ENCODE measurements around the gene TP53TG3B.
"Not testable (repeated sequence)": the region's sequence is repeated elsewhere in the genome, so short reads cannot be mapped to it uniquely, and the experiment has no call there.

DNA sequence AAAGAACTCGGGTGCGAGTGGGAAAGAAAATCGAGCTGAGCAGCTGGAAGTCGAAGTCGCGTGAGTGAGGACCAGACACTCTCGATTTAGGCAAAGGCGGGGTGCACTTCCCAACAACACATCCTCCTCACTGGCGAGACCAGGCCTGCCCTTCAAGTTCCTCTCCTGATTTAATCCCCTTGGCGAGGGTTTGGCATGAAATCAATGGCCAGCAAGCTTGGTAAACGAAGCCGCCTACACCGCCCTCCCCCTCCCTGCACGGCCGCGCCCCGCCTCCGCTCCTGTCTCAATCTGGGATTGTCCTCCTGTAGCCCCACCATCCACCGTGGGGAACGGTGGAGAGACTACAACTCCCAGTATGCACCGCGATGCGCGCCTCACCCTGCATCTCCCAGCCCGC is at the start of gene TP53TG3B:
- TF ChIP-seq, protein P1, sequence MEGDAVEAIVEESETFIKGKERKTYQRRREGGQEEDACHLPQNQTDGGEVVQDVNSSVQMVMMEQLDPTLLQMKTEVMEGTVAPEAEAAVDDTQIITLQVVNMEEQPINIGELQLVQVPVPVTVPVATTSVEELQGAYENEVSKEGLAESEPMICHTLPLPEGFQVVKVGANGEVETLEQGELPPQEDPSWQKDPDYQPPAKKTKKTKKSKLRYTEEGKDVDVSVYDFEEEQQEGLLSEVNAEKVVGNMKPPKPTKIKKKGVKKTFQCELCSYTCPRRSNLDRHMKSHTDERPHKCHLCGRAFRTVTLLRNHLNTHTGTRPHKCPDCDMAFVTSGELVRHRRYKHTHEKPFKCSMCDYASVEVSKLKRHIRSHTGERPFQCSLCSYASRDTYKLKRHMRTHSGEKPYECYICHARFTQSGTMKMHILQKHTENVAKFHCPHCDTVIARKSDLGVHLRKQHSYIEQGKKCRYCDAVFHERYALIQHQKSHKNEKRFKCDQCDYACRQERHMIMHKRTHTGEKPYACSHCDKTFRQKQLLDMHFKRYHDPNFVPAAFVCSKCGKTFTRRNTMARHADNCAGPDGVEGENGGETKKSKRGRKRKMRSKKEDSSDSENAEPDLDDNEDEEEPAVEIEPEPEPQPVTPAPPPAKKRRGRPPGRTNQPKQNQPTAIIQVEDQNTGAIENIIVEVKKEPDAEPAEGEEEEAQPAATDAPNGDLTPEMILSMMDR (IDR thresholded peaks at IDR 0.05; ENCODE audit: insufficient read depth, low read length, poor library complexity, severe bottlenecking) = not testable (repeated sequence)
- not testable (repeated sequence) for TF ChIP-seq EZH2phosphoT487 (conservative IDR thresholded peaks at IDR 0.05; ENCODE audit: low read length)

Measured in SU-DHL-6 (cell line).